ENCODE measurements around the gene USP48. TPM values are rescaled to one million over a fixed set of nuclear protein-coding genes. Genes with fewer than 3 reads are reported as not detected.

USP48 gene
- total RNA-seq, 1 donor from 2014 or later: 61.5 TPM

- no peak for DNase-seq (ENCODE audit: low read depth in 2 of 2)
Observed at GRCh38 chr1:21655259-21655658, 127.7 kb downstream of the USP48 start.

GRCh38 chr1:21654209-21654608 is 128.7 kb downstream of the USP48 start:
- DNase-seq (ENCODE audit: low read depth in 2 of 2): no peak

GRCh38 chr1:21653744-21654100 is 129.2 kb downstream of the USP48 start:
- DNase-seq (ENCODE audit: low read depth in 2 of 2): no peak

- DNase-seq (ENCODE audit: low read depth in 2 of 2): no peak
Observed at GRCh38 chr1:21652937-21653743, 129.8 kb downstream of the USP48 start.

- DNase-seq (ENCODE audit: low read depth in 2 of 2): no peak
Observed at GRCh38 chr1:21652101-21652936, 130.6 kb downstream of the USP48 start.

GRCh38 chr1:21651214-21652042 is 131.5 kb downstream of the USP48 start:
- DNase-seq (ENCODE audit: low read depth in 2 of 2): peak in 1 of 2 donors; percentile 47

GRCh38 chr1:21650400-21650799 is 132.5 kb downstream of the USP48 start:
- DNase-seq (ENCODE audit: low read depth in 2 of 2): no peak

GRCh38 chr1:21649315-21649714 is 133.6 kb downstream of the USP48 start:
- DNase-seq (ENCODE audit: low read depth in 2 of 2): no peak

- no peak for DNase-seq (ENCODE audit: low read depth in 2 of 2)
Observed at GRCh38 chr1:21648791-21649190, 134.2 kb downstream of the USP48 start.

- DNase-seq (ENCODE audit: low read depth in 2 of 2): no peak
Observed at GRCh38 chr1:21648352-21648730, 134.6 kb downstream of the USP48 start.

GRCh38 chr1:21647431-21648351 is 135.3 kb downstream of the USP48 start:
- peak; percentile 72 for DNase-seq (ENCODE audit: low read depth in 2 of 2)

GRCh38 chr1:21645550-21645949 is 137.4 kb downstream of the USP48 start:
- no peak for DNase-seq (ENCODE audit: low read depth in 2 of 2)

- DNase-seq (ENCODE audit: low read depth in 2 of 2): no peak
Observed at GRCh38 chr1:21644906-21645305, 138.0 kb downstream of the USP48 start.

- no peak for DNase-seq (ENCODE audit: low read depth in 2 of 2)
Observed at GRCh38 chr1:21644348-21644747, 138.6 kb downstream of the USP48 start.

GRCh38 chr1:21643624-21644023 is 139.3 kb downstream of the USP48 start:
- no peak for DNase-seq (ENCODE audit: low read depth in 2 of 2)

- no peak for DNase-seq (ENCODE audit: low read depth in 2 of 2)
Observed at GRCh38 chr1:21641967-21642739, 140.8 kb downstream of the USP48 start.

- no peak for DNase-seq (ENCODE audit: low read depth in 2 of 2)
Observed at GRCh38 chr1:21641537-21641936, 141.4 kb downstream of the USP48 start.

- no peak for DNase-seq (ENCODE audit: low read depth in 2 of 2)
Observed at GRCh38 chr1:21641076-21641475, 141.9 kb downstream of the USP48 start.

- no peak for DNase-seq (ENCODE audit: low read depth in 2 of 2)
Observed at GRCh38 chr1:21640653-21641052, 142.3 kb downstream of the USP48 start.

- DNase-seq (ENCODE audit: low read depth in 2 of 2): no peak
Observed at GRCh38 chr1:21639594-21640041, 143.3 kb downstream of the USP48 start.

Measured in lung microvascular endothelial cell (primary cell).